Measurements from ENCODE around the gene OCEL1. TPM values are rescaled to one million over a fixed set of nuclear protein-coding genes. Genes with fewer than 3 reads are reported as not detected.

Gene OCEL1
- total and polyA plus RNA-seq, 10 of the 15 experiments (the other 5 are each of a cell fraction or from before 2014, with no cell fraction given) = 2.8 to 18.2 (median 7.4) TPM

GRCh38 chr19:17215127-17215971 is 10.7 kb upstream of the OCEL1 start, which contains the start of gene USE1:
Gene USE1 (plus strand): TSS chr19:17215357. CDS start chr19:17215406, 49 bp downstream.
- Histone ChIP-seq H3K36me3 (ENCODE audit: control insufficient read depth in 2 of 2, insufficient read depth in 2 of 2, low read length in 1 of 2) (peaks cover 9 to 14% of the 10 kb centered on the region in 2 experiments; a peak in 3 of 4 replicates), H3K9me3 (replicated peaks; ENCODE audit: control insufficient read depth, insufficient read depth, low read length) (no peaks in the 10 kb centered on the region), H3K4me3 (peak within 1 kb of the TSS; percentile 67), H3K79me2 (ENCODE audit: control insufficient read depth, insufficient read depth, low read length) (no peaks in the 10 kb centered on the region; the same call in 1 of the 2 replicates), H4K20me1 (ENCODE audit: control insufficient read depth, insufficient read depth) (no peaks in the 10 kb centered on the region), H2AFZ (ENCODE audit: control insufficient read depth, low read depth, low read length) (peak within 1 kb of the TSS; percentile 76), H3K4me1 (ENCODE audit: control insufficient read depth, insufficient read depth, low read length) (peaks cover 13% of the 10 kb centered on the region), H3K9ac (ENCODE audit: control insufficient read depth, insufficient read depth, low read length) (peak within 1 kb of the TSS; percentile 80), H3K27me3 (replicated peaks in 1 of 2; ENCODE audit: control insufficient read depth in 2 of 2, insufficient read depth in 2 of 2, low read length in 1 of 2) (no peaks in the 10 kb centered on the region), H3K4me2 (ENCODE audit: control insufficient read depth, insufficient read depth) (peak within 1 kb of the TSS; percentile 98), H3K27ac (ENCODE audit: control insufficient read depth, insufficient read depth) (peak within 1 kb of the TSS; percentile 80)
- RAD21 ChIA-PET (ENCODE audit: unreplicated experiment) = interaction anchor here (0.9 to 2.4 kb wide), 9 partner anchors 11 to 150 kb away, joined by 3 to 18 read pairs (median 4); partner anchors contain the start of genes BABAM1, DDA1 and OCEL1
- ATAC-seq (peak; percentile 98), DNase-seq (ENCODE audit: low read depth, low spot score) (peak; percentile 63), FAIRE-seq (peak; percentile 76)
- intact Hi-C loops (cut with micrococcal nuclease; ENCODE audit: unreplicated experiment) = no loop called here
- BruUV-seq (replicated peaks) = no TSS peak
- in situ Hi-C loops (cut with MboI) = no loop called here
- POLR2A ChIA-PET = interaction anchor here (0.5 to 2.2 kb wide), 13 partner anchors 11 to 386 kb away, joined by 3 to 13 read pairs (median 4); partner anchors contain the start of genes ANKLE1, BABAM1, OCEL1 and SIN3B
- SMC1A ChIA-PET (ENCODE audit: uncharacterized antibody, unreplicated experiment) = interaction anchor here (0.9 to 2.0 kb wide), 10 partner anchors 11 to 142 kb away, joined by 3 to 8 read pairs (median 5); partner anchors contain the start of genes BABAM1 and OCEL1
- 9% methylated on average over 40 of the region's 56 CpGs for WGBS (ENCODE audit: insufficient coverage, insufficient replicate concordance, low lambda C conversion rate, missing lambda C conversion rate)
- CTCF ChIA-PET = interaction anchor here (0.6 to 2.4 kb wide), 8 partner anchors 9 to 501 kb away, joined by 3 to 9 read pairs (median 3); partner anchors contain the start of gene OCEL1
- TF ChIP-seq POLR2AphosphoS5 (IDR thresholded peaks at IDR 0.05; ENCODE audit: low read length) (peak; percentile 94), FOXM1 (IDR thresholded peaks at IDR 0.05; ENCODE audit: low read depth, low read length) (no peak), MYC (IDR thresholded peaks at IDR 0.05; ENCODE audit: insufficient read depth, insufficient read length, insufficient replicate concordance, low read length, severe bottlenecking) (no peak), ASH2L (IDR thresholded peaks at IDR 0.05; ENCODE audit: borderline replicate concordance, low read depth) (no peak), ZSCAN29 (IDR thresholded peaks at IDR 0.05) (no peak), BMI1 (IDR thresholded peaks at IDR 0.05; ENCODE audit: borderline replicate concordance) (no peak), EZH2 (IDR thresholded peaks at IDR 0.05; ENCODE audit: borderline replicate concordance, control insufficient read depth, low read depth, low read length) (no peak), CHD1 (IDR thresholded peaks at IDR 0.05; ENCODE audit: low read depth, low read length) (peak; percentile 81; the same call in 1 of the 2 replicates), SIX5 (IDR thresholded peaks at IDR 0.05; ENCODE audit: low read depth, low read length, severe bottlenecking) (peak; percentile 79), FOS (IDR thresholded peaks at IDR 0.05; ENCODE audit: borderline replicate concordance, extremely low read depth, insufficient read length) (no peak), SKIL (IDR thresholded peaks at IDR 0.05; ENCODE audit: low read depth, poor library complexity, severe bottlenecking) (no peak), YBX1 (IDR thresholded peaks at IDR 0.05) (no peak), RELA (IDR thresholded peaks at IDR 0.05; ENCODE audit: borderline replicate concordance, partially characterized antibody) (peak; percentile 83), BCL11A (IDR thresholded peaks at IDR 0.05; ENCODE audit: low read depth, low read length) (no peak), TAF1 (IDR thresholded peaks at IDR 0.05; ENCODE audit: borderline replicate concordance, low read depth, low read length) (peak; percentile 98), HDAC2 (IDR thresholded peaks at IDR 0.05) (no peak), CREB1 (IDR thresholded peaks at IDR 0.05; ENCODE audit: low read depth) (peak; percentile 77; the same call in 1 of the 2 replicates), E2F4 (IDR thresholded peaks at IDR 0.05; ENCODE audit: low read depth, low read length) (peak; percentile 36; the same call in 1 of the 2 replicates), SPI1 (IDR thresholded peaks at IDR 0.05; ENCODE audit: borderline replicate concordance, insufficient read depth, low read depth, low read length) (peak; percentile 62), ZNF622 (IDR thresholded peaks at IDR 0.05) (no peak), ZNF384 (IDR thresholded peaks at IDR 0.05; ENCODE audit: borderline replicate concordance, low read depth, low read length) (no peak)
